GM10248 (cell line): ENCODE data around the gene SCN5A.

Experiments used
- CTCF ChIA-PET: fragments of 300-600 bp; sonication (Branson Sonifier 250); formaldehyde crosslinking; extraction: SDS; loops from one replicate; lab custom pipeline; 2021; ENCODE audit warnings: antibody characterized with exemption; lab: Yijun Ruan, JAX
- POLR2A ChIA-PET: fragments of 350-650 bp; sonication (Branson Sonifier 250); formaldehyde crosslinking; extraction: SDS; loops from one replicate; lab custom pipeline; 2020; ENCODE audit warnings: antibody characterized with exemption; lab: Yijun Ruan, JAX
- DNase-seq: peaks from one replicate; pipeline ENCODE4 v3.0.0; 2012; ENCODE audit errors: extremely low spot score
- TF ChIP-seq, protein P1 (sequence below): IDR thresholded peaks from 2 replicates; pipeline ENCODE4 v1.5.1; 2012; ENCODE audit warnings: mild to moderate bottlenecking, low read depth; ENCODE audit errors: extremely low read depth, missing control alignments, control extremely low read depth

SCN5A gene

DNA sequence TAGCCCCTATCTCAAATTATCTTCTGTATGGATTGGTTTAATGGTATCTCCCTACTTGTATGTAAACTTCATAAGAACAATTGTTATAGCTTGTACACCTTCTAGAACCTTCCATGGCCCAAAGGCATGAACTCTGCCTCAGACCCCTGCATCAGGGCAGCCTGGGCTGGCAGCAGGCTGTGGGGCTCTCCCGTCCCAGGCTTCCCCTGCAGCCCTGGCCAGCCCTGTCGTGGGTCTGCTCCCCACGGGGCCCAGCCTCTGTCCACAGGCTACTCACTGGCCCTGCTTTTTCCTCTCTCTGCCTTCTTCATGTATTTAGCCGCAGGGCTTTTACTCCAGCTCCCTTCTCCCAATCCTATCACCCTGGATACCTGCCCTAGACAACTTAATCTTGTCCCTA is 4.4 kb downstream of the SCN5A start:
- POLR2A ChIA-PET, result interaction anchor here (0.6 kb wide), 1 partner anchor 28 kb away, joined by 5 read pairs; no protein-coding TSS in a partner anchor
- no peak for DNase-seq
- CTCF ChIA-PET, result no interaction called here
- TF ChIP-seq, protein P1, sequence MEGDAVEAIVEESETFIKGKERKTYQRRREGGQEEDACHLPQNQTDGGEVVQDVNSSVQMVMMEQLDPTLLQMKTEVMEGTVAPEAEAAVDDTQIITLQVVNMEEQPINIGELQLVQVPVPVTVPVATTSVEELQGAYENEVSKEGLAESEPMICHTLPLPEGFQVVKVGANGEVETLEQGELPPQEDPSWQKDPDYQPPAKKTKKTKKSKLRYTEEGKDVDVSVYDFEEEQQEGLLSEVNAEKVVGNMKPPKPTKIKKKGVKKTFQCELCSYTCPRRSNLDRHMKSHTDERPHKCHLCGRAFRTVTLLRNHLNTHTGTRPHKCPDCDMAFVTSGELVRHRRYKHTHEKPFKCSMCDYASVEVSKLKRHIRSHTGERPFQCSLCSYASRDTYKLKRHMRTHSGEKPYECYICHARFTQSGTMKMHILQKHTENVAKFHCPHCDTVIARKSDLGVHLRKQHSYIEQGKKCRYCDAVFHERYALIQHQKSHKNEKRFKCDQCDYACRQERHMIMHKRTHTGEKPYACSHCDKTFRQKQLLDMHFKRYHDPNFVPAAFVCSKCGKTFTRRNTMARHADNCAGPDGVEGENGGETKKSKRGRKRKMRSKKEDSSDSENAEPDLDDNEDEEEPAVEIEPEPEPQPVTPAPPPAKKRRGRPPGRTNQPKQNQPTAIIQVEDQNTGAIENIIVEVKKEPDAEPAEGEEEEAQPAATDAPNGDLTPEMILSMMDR, result no peak

DNA sequence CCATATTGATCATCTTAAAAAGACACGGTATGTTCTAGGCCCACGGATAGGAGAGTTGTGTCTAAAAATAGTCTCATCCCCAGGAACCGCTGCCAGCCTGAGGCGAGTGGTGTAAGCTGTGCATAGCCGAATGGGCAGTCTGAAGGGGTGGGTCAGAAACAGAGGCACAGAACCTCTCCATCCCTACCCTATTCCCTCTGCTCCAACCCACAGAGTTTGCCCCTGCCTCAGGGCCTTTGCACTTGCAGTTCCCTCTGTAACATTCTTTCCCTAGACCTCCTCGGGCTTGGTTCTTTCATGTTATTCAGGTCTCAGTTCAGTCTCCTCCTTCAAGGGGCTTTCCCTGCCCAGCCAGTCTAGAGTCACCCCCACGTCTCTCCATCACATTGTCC is 4.8 kb downstream of the SCN5A start:
- DNase-seq, result no peak
- TF ChIP-seq, protein P1, result no peak
- ChIA-PET POLR2A (no interaction called here), CTCF (no interaction called here)

DNA sequence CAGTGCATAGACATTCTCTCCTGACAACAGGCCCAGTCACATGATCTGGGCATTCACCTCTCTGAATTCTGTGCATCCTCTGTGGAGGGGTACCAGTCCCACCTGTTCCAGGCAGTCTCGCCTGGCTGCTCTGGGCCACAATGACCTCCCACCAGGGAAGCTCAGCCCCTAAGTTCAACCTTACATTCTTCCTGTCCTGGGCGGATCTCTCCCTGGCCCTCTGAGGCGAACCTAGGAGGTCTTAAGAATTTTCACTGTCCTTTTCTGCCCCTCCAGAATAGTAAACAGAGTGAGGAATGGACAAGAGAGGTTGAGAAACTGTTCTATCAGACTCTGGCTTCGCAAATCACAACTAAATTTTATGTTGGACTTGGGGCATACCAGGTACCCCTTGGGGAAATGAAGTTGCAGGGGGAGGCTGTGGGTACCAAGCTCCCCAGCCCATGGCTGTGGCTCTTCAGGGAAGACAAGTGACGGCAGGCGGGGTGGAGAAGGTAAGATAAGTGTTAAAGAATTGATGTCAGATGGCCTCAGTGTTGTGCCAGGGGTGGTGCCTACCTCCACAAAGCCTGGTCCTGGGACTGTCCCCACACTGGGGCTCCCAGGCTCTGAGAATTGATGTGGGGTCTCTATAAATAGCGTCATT is 5.3 kb downstream of the SCN5A start:
- ChIA-PET POLR2A (no interaction called here), CTCF (interaction anchor here (3.1 kb wide), 1 partner anchor 123 kb away, joined by 14 read pairs; no protein-coding TSS in a partner anchor)
- DNase-seq, result no peak
- TF ChIP-seq, protein P1, result no peak

DNA sequence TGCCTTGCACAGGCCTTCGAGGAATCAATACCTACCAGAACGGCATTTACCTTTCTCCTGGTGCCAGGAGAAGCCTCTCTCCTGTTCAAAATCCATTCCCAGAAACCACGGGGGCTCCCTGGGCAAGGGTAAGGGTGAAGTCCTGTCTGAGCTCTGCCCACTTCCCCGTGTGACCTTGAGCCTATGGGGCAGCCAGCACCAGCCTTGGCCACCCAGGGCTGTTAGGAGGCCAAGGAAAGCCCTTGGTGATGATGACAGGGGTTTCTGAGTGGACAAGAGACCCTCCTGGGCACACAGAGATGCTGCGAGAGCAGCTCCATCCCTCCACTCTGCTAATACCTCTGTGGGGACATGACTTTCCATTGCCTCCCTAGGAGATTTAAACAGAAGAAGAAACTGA is 5.9 kb downstream of the SCN5A start:
- CTCF ChIA-PET, result interaction anchor here (3.1 kb wide), 1 partner anchor 122 kb away, joined by 14 read pairs; no protein-coding TSS in a partner anchor
- DNase-seq, result no peak
- POLR2A ChIA-PET, result no interaction called here
- TF ChIP-seq, protein P1, result no peak

- DNase-seq, result no peak
- ChIA-PET CTCF (interaction anchor here (0.7 to 3.1 kb wide), 4 partner anchors 9 to 356 kb away, joined by 3 to 24 read pairs (median 10); no protein-coding TSS in a partner anchor), POLR2A (no interaction called here)
Measured at GRCh38 chr3:38643090-38643489, 6.4 kb downstream of the SCN5A start.

GRCh38 chr3:38641461-38642110 is 7.9 kb downstream of the SCN5A start:
- no peak for DNase-seq
- POLR2A ChIA-PET, result no interaction called here
- TF ChIP-seq, protein P1, result no peak
- CTCF ChIA-PET, result interaction anchor here (2.4 to 3.1 kb wide), 2 partner anchors 10 to 120 kb away, joined by 14 to 24 read pairs; no protein-coding TSS in a partner anchor

More at GRCh38 chr3:38643090-38643489, 6.4 kb downstream of the SCN5A start:
- TF ChIP-seq, protein P1, result no peak
